Esophagus (tissue), 2 donors: ENCODE data around the gene GLOD4. TPM values are rescaled to one million over a fixed set of nuclear protein-coding genes. Genes with fewer than 3 reads are reported as not detected.
"Not testable (repeated sequence)": the region's sequence is repeated elsewhere in the genome, so short reads cannot be mapped to it uniquely, and the experiment has no call there.

Experiments used
- H3K27ac ChIP-seq, 2 donors: one replicate each; pipeline ENCODE4 v1.5.1; 2013; ENCODE audit warnings: low read depth in 2 of 2, mild to moderate bottlenecking in 2 of 2, inconsistent platforms in 1 of 2, low read length in 1 of 2, moderate library complexity in 1 of 2
- H3K27me3 ChIP-seq, 2 donors: one replicate each; pipeline ENCODE4 v1.6.1; 2013; ENCODE audit warnings: low read length in 2 of 2, control low read depth in 1 of 2, mild to moderate bottlenecking in 1 of 2; ENCODE audit not compliant: insufficient read depth in 2 of 2, control insufficient read depth in 1 of 2
- H3K36me3 ChIP-seq, 2 donors: one replicate each; pipeline ENCODE4 v1.6.1; 2013; ENCODE audit warnings: low read length in 1 of 2; ENCODE audit not compliant: control insufficient read depth in 2 of 2, insufficient read depth in 2 of 2
- H3K4me1 ChIP-seq, 2 donors: one replicate each; pipeline ENCODE4 v1.6.1; 2013; ENCODE audit warnings: low read length in 1 of 2; ENCODE audit not compliant: control insufficient read depth in 2 of 2, insufficient read depth in 2 of 2
- H3K4me3 ChIP-seq, 2 donors: one replicate each; pipeline ENCODE4 v1.5.1; 2013; ENCODE audit warnings: low read length in 2 of 2, mild to moderate bottlenecking in 2 of 2, low read depth in 1 of 2, moderate library complexity in 1 of 2
- H3K9me3 ChIP-seq, 2 donors: one replicate each; pipeline ENCODE4 v1.6.1; 2013; ENCODE audit warnings: mild to moderate bottlenecking in 2 of 2, low read depth in 1 of 2, low read length in 1 of 2, moderate library complexity in 1 of 2; ENCODE audit not compliant: control insufficient read depth in 2 of 2, insufficient read depth in 1 of 2
- WGBS, 2 donors: extraction: QIAGEN DNeasy Blood & Tissue Kit; methylation state at CpG; one replicate each; pipeline ENCODE4 v1.1.7; 2013; 5-methylcytosine and 5-hydroxymethylcytosine counted together
- polyA plus RNA-seq, 2 donors: library from polyadenylated mRNA; stranded (reverse); fragments of 200-250 nt; gene quantifications; one replicate each; pipeline ENCODE4 v1.2.3, GENCODE V29; 2013
- donor health status: healthy with polysubstance abuse.
- donor health status: Bipolar disorder and iron deficiency.

The GLOD4 gene
- polyA plus RNA-seq, 2 donors = 20.8 to 34.3 TPM

- Histone ChIP-seq H3K4me3 (no peak overlapping the region), H3K27ac (no peak overlapping the region), H3K27me3 (no peaks in the 10 kb centered on the region), H3K4me1 (no peaks in the 10 kb centered on the region), H3K9me3 (no peaks in the 10 kb centered on the region), H3K36me3 (peaks cover 7 to 9% of the 10 kb centered on the region in 2 donors)
- WGBS, 2 donors = 84 to 88% methylated on average over 5 of the region's 5 CpGs
Observed at GRCh38 chr17:759964-760363, 22.1 kb downstream of the GLOD4 start.

GRCh38 chr17:756010-756567 is 26.0 kb downstream of the GLOD4 start:
- 47 to 51% methylated on average over 15 of the region's 15 CpGs for WGBS, 2 donors
- peak overlapping the region in 1 of 2 donors; percentile 49 for H3K27ac ChIP-seq

GRCh38 chr17:755319-755961 is 26.6 kb downstream of the GLOD4 start:
- H3K4me1 ChIP-seq, H3K27ac ChIP-seq, H3K9me3 ChIP-seq, H3K27me3 ChIP-seq, H3K4me3 ChIP-seq, H3K36me3 ChIP-seq: not testable (repeated sequence)
- WGBS, 2 donors = 94 to 97% methylated on average over 9 of the region's 9 CpGs

More at GRCh38 chr17:756010-756567, 26.0 kb downstream of the GLOD4 start:
- not testable (repeated sequence) for H3K36me3 ChIP-seq, H3K4me3 ChIP-seq, H3K4me1 ChIP-seq, H3K27me3 ChIP-seq, H3K9me3 ChIP-seq

GRCh38 chr17:753418-753817 is 28.7 kb downstream of the GLOD4 start:
- WGBS, 2 donors = 79 to 82% methylated on average over 12 to 13 of the region's 13 CpGs
- H3K4me3 ChIP-seq = no peak overlapping the region
- no peak overlapping the region for H3K27ac ChIP-seq
- no peaks in the 10 kb centered on the region for H3K9me3 ChIP-seq
- no peaks in the 10 kb centered on the region for H3K36me3 ChIP-seq
- H3K4me1 ChIP-seq = peaks cover 2 to 5% of the 10 kb centered on the region in 2 donors
- H3K27me3 ChIP-seq = no peaks in the 10 kb centered on the region

- Histone ChIP-seq H3K36me3 (peaks cover 0 to under 1% of the 10 kb centered on the region in 2 donors), H3K4me3 (peak overlapping the region; percentile 70 to 95), H3K9me3 (no peaks in the 10 kb centered on the region), H3K27ac (peak overlapping the region; percentile 73 to 74), H3K4me1 (peaks cover 2 to 5% of the 10 kb centered on the region in 2 donors), H3K27me3 (no peaks in the 10 kb centered on the region)
- 19 to 27% methylated on average over 43 of the region's 43 CpGs for WGBS, 2 donors
Observed at GRCh38 chr17:752620-753219, 29.4 kb downstream of the GLOD4 start.

GRCh38 chr17:752002-752619 is 30.0 kb downstream of the GLOD4 start, which contains the start of gene GEMIN4:
TSS of gene GEMIN4 (minus strand) at chr17:752264. CDS start at chr17:752142, 122 bp downstream.
- no peaks in the 10 kb centered on the region for H3K9me3 ChIP-seq
- H3K4me1 ChIP-seq = peaks cover 2 to 5% of the 10 kb centered on the region in 2 donors
- H3K27me3 ChIP-seq = no peaks in the 10 kb centered on the region
- peaks cover 6% of the 10 kb centered on the region in 2 donors for H3K36me3 ChIP-seq
- peak within 1 kb of the TSS; percentile 73 to 74 for H3K27ac ChIP-seq
- WGBS, 2 donors = 0% methylated on average over 53 to 87 of the region's 87 CpGs
- H3K4me3 ChIP-seq = peak within 1 kb of the TSS; percentile 70 to 95

GRCh38 chr17:751269-752001 is 30.6 kb downstream of the GLOD4 start:
- Histone ChIP-seq H3K9me3 (no peaks in the 10 kb centered on the region), H3K4me1 (peaks cover 2 to 5% of the 10 kb centered on the region in 2 donors), H3K27me3 (no peaks in the 10 kb centered on the region), H3K4me3 (peak overlapping the region; percentile 70 to 95), H3K27ac (peak overlapping the region; percentile 47 to 73), H3K36me3 (peaks cover 10 to 13% of the 10 kb centered on the region in 2 donors)
- 1% methylated on average over 49 of the region's 49 CpGs for WGBS, 2 donors

- Histone ChIP-seq H3K36me3 (peaks cover 14 to 20% of the 10 kb centered on the region in 2 donors), H3K27ac (no peak overlapping the region), H3K4me3 (peak overlapping the region in 1 of 2 donors; percentile 70), H3K4me1 (peaks cover 2 to 5% of the 10 kb centered on the region in 2 donors), H3K9me3 (no peaks in the 10 kb centered on the region), H3K27me3 (no peaks in the 10 kb centered on the region)
- WGBS, 2 donors = 63 to 74% methylated on average over 8 of the region's 8 CpGs
Observed at GRCh38 chr17:750431-751037, 31.5 kb downstream of the GLOD4 start.

GRCh38 chr17:749359-749758 is 32.7 kb downstream of the GLOD4 start:
- H3K4me1 ChIP-seq, H3K27me3 ChIP-seq, H3K27ac ChIP-seq, H3K4me3 ChIP-seq, H3K9me3 ChIP-seq: not testable (repeated sequence)
- peaks cover 21 to 30% of the 10 kb centered on the region in 2 donors for H3K36me3 ChIP-seq
- WGBS, 2 donors = 80 to 87% methylated on average over 7 of the region's 7 CpGs
